Stimulated activated CD8-positive, alpha-beta memory T cell treated with anti-CD3 and anti-CD28 coated beads, Interleukin-12 subunit alpha, Interleukin-12 subunit beta, amount 100 ng/mL, for 24 hours (primary cell): ENCODE results near the gene PTPA.
"Not testable (repeated sequence)": the region's sequence is repeated elsewhere in the genome, so short reads cannot be mapped to it uniquely, and the experiment has no call there.

Experiments used
- DNase-seq: peaks from one replicate; pipeline ENCODE4 v3.0.0-alpha.2; 2020; ENCODE audit errors: extremely low read depth

Gene PTPA

GRCh38 chr9:129154866-129155477, 43.8 kb downstream of the PTPA start:
- no peak for DNase-seq

DNA sequence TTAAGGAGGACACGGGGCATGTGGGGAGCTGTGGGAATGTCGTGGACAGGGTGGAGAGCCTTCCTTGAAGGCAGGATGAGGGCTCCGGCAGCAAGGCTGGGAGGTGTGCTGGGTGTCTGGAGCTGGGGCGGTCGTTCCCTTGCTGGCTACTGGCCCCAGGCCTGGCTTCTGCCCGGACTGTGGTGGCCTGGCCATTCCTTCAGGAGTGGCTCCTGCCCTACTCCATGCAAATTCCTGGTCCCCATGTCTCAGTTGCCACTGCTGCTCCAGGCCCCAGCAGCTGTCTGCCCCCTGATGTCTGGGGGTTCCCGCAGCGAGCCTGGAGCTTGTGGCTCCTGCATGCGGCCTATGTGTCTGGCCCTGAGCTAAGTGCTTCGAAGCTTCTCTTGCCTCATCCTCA, 44.9 kb downstream of the PTPA start:
- DNase-seq: no peak

- DNase-seq: no peak
Measured at GRCh38 chr9:129160712-129161533, 49.7 kb downstream of the PTPA start.

DNA sequence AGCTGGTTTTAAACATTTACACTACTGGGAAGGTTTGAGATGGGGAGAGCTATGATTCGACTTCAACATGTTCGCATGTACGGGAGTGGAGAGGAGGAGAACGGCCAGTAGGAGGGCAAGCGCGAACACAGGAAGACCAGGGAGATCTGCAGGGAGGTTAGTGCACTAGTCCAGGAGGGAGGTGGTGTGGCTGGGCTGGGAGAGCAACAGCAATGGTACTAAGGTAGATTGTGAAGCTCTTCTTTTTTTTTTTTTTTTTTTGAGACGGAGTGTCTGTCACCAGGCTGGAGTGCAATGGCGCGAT, 50.3 kb downstream of the PTPA start:
- DNase-seq: no peak

- no peak for DNase-seq
Measured at GRCh38 chr9:129162497-129163197, 51.4 kb downstream of the PTPA start.

GRCh38 chr9:129163198-129163670, 52.0 kb downstream of the PTPA start:
- not testable (repeated sequence) for DNase-seq

DNA sequence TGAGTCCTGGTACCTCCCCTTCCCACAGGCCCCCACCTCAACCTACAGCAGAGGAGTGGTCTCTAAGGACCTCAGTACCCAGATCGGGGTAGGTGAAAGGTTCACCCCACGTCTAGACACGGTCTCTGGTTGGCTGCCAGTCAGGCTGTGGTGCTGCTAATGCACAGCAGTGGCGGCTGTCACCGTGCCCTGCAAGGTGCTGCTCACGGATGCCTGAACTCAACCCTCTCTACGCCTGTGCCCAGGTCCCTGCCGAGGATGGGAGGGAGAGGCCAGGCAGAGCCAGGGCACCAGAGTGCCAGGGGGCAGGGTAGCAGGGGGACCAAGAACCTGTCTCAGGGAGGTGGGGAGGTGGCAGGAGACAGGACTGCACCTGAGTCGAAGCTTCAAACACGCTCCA, 52.5 kb downstream of the PTPA start:
- no peak for DNase-seq

DNA sequence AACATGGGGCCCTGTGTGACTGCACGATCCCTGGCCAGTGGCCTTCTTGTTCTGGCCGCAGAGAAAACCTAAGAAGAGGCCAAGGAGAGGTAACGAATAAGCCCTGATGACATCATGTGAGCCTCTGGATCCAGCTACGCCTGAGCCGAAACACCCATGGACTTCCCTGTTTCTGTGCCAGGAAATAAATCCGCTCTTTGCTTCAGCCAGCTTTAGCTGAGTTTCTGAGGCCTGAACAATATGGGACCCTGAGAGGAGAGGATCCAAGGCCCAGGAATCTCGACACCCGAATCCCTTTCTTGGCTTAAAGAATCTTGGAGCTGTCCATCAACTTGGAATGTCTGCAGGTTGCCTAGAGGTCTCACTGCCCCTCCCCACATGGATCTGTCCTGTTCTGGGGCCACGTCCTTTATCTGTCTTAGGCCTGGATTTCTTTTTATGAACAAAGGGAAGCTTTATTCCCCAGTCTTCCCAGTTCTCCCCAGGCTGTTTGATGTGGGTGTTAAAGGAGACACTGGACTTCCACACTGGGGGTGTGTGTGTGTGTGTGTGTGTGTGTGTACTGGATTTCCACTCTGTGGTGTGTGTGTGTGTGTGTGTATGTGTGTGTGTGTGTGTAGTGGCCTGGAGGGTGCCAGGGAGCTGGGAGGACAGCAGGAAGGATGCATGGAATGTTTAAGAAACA, 53.2 kb downstream of the PTPA start:
- no peak for DNase-seq

DNA sequence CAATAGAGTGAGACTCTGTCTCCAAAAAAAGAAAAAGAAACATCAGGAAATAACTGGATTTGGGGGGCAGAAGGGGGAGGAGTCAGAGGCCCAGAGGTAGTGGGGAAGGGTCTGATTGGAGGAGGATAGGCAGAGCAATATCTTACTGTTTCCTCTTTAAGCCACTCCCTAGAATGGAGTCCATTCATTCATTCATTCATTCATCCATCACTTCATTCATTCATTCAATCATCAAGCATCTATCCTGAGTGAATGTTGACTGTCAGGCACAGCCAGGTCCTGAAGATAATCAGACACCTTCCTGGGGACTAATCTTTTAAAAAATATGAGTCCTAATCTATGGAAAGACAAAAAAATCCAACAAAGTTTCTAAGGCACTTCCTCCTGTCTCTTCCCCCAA, 54.0 kb downstream of the PTPA start:
- DNase-seq: no peak

GRCh38 chr9:129166623-129167557, 55.7 kb downstream of the PTPA start:
- no peak for DNase-seq

DNA sequence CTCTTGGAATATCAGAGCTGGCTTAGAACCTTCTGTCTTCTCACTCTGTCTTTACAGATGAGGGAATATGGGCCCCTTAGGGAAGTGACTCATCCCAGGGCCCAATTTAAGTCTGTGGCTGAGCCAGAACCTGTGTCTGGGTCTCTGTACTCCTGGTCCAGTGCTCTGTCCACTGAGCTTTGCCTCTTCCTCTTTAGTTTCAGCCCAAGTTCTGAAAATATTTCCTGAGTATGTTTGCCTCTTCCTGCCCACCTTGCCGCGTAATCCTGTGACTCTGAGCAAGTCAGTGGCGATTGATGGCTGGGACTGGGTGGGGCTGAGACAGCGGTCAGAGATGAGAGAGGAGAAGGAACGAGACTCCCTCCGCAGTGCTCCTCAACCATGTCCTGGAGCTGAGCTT, 59.0 kb downstream of the PTPA start:
- no peak for DNase-seq

DNA sequence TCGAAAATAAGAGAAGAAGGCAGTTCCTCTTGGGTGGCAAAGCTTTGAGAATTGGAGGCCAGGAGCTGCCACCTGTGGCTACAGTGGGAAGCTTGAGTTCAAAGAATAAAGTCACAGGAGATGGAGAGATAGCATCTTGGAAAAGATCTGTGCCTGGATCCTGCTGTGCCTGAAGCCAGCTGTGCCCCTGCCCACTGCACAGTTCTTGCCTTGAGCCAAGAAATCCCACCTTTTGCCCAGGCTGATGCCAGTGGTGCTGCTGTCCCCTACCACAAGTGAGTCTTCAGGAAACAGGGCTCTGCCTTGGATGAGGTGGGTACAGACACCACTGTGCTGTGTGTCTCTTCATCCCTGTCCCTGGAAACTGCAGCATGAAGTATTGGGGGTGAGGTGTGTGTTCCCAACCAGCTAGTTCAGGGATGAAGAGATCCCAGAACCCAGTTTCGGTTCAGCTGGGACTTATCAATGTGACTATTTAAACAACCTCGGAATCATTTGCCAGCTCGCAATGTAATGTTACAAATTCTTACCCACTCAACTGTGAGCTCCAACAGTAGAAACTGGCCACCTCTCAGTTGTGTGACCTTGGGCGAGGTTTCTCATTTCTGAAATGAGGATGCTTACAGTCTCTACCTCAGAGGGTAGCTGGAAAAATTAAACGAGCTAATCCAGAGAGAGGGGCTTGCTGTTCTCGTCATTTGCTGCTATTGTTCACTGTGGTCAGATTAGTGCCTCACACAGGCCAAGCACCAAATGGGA, 61.0 kb downstream of the PTPA start:
- no peak for DNase-seq

DNA sequence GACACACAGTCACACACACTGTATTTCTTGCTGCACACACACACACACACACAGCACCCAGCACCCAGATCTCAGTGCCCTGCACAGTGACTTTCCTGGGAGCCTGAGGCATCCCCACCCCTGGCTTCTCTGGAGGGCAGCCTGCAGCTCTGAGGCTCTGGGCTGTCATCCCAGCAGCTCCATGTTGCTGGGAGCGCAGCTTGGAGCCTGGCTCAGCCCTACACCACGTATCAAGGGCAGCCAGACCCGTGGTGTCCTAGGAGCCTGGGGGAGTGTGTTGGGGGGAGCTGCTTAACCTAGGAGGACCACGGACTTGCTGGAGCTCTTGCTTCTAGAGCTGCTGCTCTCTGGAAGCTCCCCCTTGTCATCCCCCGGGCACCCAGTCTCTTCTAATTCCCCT, 61.6 kb downstream of the PTPA start:
- no peak for DNase-seq

DNA sequence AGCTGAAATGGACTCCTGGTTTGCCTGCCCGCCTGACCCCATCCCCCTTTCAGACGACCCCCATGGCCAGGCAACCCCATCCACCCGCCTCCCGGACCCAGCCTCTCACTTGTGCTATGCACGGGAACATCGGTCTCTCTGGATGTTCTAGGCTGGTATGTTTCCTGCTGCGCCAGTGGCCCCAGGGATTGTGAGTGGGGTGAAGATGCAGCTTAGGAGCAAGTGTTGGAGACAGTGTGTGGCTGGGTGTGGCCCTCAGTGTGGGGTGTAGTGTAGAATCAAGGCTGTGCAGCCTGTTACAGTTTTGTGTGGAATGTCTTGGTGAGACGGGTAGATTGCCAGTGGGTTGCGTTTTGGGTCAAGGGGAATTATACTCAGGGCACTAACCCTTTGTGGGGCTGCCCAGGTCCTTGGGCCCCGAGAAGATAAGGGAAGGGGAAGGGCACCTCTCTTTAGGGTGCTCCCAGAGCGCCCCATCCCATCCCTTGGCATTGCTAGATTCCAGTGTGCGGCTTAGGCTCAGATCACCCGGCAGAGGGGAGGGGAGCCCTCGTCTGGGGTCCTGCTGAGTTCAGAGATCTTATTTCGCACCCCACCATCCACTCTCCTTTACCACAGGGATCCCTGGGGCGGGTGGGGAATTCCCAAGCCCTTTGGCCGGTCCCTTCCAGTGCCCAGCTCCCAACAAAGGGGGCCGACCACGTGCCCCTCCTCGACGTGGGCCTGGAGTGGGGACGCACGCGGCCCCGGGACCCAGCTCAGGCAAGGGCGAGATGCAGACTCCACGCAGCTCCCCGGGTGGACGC, 62.3 kb downstream of the PTPA start:
- DNase-seq: no peak

DNA sequence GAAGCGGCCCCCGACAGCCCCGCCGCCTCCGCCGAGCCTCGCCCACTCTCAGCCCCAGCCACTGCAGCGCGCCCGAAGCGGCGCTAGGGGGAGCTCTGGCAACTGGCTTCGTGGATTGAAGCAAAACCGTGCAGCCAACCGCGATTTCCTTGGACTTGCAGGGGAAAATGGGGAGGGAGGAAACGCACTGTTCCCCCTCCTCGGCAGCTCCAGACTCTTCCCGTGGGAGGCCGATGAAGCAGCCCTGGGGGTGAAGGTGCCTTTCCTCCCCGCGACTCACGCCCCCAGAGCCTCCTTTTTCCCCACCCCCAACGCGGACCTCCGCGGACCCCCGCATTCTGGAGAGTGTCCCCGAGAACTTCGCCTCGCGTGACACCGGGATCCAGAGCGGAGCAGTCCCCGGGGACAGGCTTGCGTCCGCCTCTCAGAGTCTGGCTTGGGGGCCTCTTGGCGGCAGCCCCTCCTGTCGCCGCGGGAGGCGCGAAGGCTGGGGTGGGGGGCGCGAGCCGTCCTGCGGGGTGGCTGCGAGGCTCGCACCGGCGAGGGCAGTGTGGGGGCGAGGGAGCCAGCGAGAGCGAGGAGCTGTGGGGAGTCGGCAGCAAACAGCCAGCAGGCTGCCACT, 63.0 kb downstream of the PTPA start:
- DNase-seq: peak; percentile 42

- no peak for DNase-seq
Measured at GRCh38 chr9:129174724-129175514, 63.7 kb downstream of the PTPA start.

DNA sequence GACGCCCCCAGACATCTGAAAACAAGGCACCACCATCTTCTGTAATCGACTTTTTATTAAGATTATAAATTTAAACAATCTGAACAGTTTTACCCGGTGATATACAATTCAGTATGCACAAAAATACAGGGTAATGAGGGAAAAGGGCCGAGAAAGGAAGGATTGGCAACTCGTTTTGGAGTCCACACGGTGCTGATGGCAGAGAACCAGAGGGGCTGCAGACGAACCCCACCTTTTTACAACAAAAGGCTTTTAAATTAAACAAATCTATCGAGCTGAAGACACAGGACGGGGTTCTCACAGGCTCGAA, 64.3 kb downstream of the PTPA start:
- DNase-seq: no peak

DNA sequence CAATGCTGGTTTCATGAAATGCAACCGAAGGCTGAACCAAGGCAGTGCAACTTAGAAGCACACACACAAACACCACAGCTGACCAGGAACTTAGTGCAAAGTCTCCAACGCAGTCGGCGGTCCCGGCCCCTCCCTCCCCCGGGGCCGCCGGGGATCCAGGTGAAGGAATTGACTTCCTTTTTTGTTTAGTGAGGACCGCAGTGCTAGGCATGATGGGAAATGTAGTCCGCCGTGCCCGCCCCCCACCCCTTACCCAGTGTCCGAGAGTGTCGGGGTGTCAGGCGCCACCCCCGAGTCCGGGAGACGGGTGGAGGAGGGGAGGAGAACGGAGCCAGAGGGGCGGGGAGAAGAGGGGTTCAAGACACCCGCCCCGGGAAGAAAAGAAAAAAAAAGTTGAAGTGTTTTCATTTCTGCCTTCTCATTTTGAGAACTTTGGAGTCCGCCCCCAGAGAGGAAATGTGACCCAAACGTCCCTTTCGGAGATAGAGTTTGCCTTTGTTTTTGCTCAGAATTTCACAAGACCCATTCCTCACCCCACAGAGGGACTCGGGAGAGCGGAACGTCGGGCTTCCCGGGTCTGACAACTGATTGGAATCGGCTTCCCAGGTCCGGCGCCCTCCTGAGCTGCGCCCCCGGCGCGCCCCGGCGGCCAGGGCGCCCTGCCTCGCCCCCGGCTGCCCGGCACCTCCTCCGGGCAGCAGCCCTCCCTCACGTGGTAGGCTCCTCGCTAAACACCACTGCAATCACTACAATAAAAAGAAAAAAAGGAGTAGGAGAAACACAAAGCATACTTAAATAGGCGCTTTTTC, 64.8 kb downstream of the PTPA start:
- no peak for DNase-seq
